Astrocyte (in vitro differentiated cells and primary cell): ENCODE results near the gene ATP13A4.

Experiments used
- CTCF ChIP-seq: IDR thresholded peaks from 2 replicates; pipeline ENCODE4 v1.5.1; 2011; ENCODE audit warnings: low read depth, mild to moderate bottlenecking, inconsistent platforms, low read length, moderate library complexity; ENCODE audit not compliant: insufficient read depth
- EZH2 ChIP-seq: IDR thresholded peaks from 2 replicates; pipeline ENCODE4 v1.6.1; 2012; ENCODE audit warnings: mild to moderate bottlenecking, low read length, inconsistent platforms; ENCODE audit not compliant: insufficient read depth

DNA sequence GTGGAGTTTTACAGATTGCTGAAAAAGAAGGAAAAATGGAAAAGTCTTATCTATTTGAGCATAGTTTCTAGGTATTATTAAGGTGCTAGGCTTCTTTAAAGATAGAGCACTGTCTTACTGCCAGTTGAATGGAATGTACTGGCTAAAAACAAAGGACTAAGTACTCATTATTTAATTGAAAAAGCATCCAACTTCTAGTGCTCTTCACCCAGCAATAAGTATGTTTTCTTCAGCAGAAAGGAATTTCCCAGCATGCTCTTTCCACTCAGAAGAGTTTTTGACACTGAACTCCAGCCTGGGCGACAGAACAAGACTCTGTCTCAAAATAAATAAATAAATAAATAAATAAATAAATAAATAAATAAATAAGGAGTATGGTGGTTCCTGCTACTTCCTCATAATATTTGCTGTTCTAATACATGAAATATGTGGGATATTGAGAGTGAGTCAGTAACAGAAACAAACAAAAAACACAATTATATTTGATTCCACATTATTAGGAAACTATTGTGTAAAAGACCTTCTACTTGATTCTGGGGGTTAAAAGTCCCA is 70.6 kb downstream of the ATP13A4 start:
- TF ChIP-seq CTCF (no peak), EZH2 (no peak)
